HG02840 (cell line): ENCODE results near the gene ODF2L.

ENCODE experiments used
- ATAC-seq: cut with Tn5 transposase; IDR thresholded peaks from one replicate; pipeline ENCODE4 v1.9.1; 2021; ENCODE audit warnings: mild to moderate bottlenecking, moderate library complexity, moderate number of reproducible peaks; ENCODE audit not compliant: unreplicated experiment, low FRiP score

The ODF2L gene

GRCh38 chr1:86324130-86324822, 71.8 kb downstream of the ODF2L start:
- ATAC-seq: no peak

DNA sequence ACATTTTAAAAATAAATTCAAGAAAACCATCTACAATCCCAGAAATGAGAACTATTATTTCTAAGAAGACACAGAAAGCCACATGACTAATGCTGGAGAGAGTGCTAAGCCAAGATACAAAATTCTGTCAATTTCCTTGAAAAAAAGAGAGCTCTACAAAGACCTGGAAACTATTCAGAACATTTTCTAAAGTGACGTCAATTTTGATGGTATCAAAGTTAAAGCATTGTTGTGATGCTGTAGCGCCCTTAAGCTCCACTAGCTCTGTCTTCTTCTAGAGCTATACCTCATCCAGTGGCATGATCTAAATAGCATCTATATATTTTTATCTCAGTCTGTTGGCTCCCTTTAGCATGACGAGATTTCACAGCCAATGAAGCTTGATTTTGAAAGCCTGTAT, 73.9 kb downstream of the ODF2L start:
- no peak for ATAC-seq

DNA sequence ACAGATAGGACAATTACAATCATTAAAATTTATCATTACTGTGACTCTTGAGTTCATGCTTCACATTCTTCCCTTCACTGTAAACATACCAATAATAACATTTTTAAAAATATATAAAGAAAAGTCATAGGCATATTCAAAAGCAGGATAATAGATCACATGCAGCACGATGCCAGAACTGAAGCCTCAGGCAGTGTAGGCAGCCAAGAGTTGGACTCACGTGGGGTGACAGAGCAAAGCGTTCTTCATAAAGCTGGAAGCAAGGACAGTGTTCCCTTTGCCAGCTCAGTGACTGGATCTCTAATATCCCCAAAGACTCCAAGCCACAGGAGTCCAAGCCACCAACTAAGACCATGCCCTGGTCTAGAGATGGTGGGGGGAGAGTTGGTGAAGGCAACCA, 77.7 kb downstream of the ODF2L start:
- no peak for ATAC-seq

DNA sequence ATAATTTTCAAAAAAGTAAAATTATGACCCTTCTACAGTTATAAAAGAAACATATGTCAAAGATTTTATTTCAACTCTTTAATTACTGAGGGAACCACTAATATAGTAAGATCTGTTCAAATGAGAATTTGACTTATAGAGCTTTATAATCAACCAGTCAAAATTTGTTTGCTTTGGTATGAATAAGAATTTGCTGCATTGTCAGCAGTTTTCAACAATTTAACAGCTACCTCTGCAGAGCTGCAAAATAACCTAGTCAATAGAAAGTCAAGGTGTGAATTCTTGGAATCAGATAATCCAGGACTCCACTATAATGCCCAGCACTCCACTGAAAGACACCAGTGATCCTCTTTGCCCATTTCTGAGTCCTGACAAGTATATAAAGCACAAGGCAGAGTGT, 78.2 kb downstream of the ODF2L start:
- no peak for ATAC-seq

- ATAC-seq: no peak
These were observed 90.4 kb downstream of the ODF2L start for GRCh38 chr1:86305731-86306130.

DNA sequence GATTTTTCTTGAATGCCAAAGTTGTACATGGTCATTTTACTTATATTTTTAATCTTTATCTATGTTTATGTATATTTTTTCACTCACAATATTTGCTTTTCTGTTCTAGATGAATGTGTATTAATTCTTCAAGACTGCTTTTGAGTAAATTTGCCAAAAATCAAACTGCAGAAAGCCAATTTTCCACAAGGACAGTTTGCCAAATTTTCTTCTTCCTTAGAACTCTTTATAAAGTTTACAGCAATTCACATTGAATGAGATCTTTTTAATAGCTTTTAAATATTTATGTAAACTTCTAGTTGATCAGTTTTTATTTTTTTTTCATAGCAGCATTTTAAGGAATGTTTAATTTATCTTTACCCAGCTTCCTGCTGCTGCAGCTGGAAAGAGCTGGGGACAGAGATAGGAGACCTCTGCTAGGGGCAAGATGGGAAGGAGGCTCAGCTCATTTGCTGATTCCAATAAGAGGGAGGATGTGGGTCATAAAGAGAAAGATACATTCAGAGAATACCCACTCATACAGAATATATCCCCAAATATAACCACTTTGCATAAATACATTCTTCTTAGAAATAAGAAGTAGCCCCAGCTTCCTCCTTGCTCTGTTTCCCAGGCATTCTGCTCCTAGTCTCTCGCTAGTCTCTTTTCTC, 93.0 kb downstream of the ODF2L start:
- ATAC-seq: no peak
